ENCODE results near the gene ARHGAP30.
"Not testable (repeated sequence)": the region's sequence is repeated elsewhere in the genome, so short reads cannot be mapped to it uniquely, and the experiment has no call there.

ARHGAP30 gene

DNA sequence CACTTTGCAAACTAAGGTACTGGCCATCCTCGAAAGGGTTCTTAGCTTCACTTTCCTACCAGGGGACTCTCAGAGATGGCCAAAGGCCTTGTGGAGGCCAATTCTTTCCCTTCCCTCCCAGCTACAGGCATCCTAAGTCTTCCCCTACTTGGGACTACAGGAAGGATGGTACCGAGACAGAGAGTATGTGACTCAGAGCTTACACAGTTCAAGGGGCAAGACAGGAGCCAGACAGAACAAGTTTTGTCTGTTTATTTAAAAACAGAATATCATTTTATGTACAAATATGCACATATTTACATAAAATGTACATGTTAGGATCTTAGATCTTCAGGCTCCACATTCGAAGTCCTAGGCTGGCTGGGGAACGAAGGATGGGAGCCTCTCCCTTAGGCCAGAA lies 1.1 kb upstream of the ARHGAP30 start:
- H3K4me3 ChIP-seq (ENCODE audit: low read depth, low read length) = no peak overlapping the region
- TF ChIP-seq, protein P1, sequence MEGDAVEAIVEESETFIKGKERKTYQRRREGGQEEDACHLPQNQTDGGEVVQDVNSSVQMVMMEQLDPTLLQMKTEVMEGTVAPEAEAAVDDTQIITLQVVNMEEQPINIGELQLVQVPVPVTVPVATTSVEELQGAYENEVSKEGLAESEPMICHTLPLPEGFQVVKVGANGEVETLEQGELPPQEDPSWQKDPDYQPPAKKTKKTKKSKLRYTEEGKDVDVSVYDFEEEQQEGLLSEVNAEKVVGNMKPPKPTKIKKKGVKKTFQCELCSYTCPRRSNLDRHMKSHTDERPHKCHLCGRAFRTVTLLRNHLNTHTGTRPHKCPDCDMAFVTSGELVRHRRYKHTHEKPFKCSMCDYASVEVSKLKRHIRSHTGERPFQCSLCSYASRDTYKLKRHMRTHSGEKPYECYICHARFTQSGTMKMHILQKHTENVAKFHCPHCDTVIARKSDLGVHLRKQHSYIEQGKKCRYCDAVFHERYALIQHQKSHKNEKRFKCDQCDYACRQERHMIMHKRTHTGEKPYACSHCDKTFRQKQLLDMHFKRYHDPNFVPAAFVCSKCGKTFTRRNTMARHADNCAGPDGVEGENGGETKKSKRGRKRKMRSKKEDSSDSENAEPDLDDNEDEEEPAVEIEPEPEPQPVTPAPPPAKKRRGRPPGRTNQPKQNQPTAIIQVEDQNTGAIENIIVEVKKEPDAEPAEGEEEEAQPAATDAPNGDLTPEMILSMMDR (IDR thresholded peaks at IDR 0.05; ENCODE audit: borderline replicate concordance, insufficient read depth, low read depth, low read length) = no peak

DNA sequence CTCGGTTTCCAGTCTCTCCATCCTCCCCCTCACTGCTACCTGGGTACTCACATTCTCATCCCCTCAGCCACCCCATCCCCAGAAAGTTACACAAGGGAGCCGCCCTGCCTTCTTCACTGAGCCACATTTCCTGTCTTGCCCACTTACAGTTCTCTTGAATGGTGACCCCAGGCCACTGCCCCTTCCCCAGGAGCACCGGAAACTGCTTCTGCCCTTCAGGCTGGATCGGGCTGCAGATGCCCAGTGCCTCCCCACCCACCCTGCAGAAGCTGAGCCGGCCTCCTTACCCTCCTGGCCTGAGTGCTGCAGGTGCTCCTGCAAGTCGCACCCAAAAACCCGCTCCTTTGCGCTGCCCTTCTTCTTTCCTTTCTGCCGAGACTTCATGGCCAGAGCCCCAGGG lies 450 bp downstream of the ARHGAP30 start:
- peak overlapping the region; percentile 98 for H3K4me3 ChIP-seq (ENCODE audit: low read depth, low read length)
- TF ChIP-seq, protein P1 (IDR thresholded peaks at IDR 0.05; ENCODE audit: borderline replicate concordance, insufficient read depth, low read depth, low read length) = no peak

DNA sequence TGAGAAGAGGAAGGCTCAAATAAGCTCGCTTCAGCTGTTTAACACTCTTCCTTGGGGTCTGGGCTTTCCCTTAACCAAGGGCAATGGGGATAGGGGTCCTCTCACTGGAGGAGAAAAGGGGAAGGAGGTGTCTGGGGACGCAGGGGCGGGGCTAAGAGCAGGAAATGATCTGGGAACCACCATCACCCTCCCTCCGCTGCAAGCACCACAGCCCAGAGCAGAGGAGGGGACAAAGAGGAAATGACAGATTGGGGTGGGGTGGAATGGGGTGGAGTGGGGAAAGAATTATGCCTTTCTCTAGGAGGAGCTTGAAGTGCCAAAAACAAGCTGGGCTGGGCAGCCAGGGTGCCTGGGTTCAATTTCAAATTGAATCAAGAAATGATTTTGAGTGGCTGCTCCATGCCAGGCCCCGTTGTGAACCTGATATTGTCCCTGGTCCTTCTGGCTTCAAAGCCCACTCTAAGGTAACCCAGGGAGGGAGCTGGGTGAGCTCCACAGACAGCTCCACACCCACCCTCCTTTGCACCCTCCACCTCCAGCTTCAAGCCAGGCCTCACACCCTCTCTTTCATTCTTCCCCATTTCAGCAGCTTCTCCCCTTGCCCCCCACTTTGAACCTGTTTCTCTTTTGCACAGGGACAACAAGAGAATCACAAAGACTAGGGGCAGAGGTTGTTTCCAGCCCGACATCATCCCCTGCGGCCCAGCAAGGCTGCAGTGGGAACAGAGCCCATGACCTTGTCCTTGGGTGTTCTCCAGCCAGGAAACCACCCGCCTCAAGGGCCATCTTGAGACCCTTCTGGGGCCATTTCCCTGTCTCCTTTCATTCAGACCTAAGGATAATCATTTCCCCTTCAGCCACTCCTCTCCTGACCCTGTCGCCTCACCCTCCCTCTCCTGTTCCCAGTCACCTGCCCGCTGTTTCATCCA lies 1.1 kb downstream of the ARHGAP30 start:
- H3K4me3 ChIP-seq (ENCODE audit: low read depth, low read length) = peak overlapping the region; percentile 98
- TF ChIP-seq, protein P1 (IDR thresholded peaks at IDR 0.05; ENCODE audit: borderline replicate concordance, insufficient read depth, low read depth, low read length) = no peak

DNA sequence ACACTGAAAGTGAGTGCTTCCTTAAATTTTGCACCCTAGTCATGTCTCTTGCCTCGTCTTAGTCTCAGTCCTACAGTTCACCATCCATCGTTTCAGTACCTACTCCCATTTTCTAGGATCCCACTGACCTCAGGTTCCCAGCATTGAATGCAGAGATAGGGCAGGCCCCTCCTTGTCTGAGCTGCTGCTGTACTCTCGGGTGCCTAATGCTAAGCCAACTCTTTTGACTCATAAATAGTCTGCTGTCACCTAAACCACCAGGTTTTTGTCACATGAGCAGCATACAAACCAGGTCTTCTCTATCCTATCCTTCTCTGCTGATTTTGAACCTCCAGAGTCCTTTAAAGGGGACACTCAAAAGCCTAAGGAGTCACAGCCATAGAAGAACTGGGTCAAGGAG lies 3.0 kb downstream of the ARHGAP30 start:
- TF ChIP-seq, protein P1 (IDR thresholded peaks at IDR 0.05; ENCODE audit: borderline replicate concordance, insufficient read depth, low read depth, low read length) = no peak
- no peak overlapping the region for H3K4me3 ChIP-seq (ENCODE audit: low read depth, low read length)

DNA sequence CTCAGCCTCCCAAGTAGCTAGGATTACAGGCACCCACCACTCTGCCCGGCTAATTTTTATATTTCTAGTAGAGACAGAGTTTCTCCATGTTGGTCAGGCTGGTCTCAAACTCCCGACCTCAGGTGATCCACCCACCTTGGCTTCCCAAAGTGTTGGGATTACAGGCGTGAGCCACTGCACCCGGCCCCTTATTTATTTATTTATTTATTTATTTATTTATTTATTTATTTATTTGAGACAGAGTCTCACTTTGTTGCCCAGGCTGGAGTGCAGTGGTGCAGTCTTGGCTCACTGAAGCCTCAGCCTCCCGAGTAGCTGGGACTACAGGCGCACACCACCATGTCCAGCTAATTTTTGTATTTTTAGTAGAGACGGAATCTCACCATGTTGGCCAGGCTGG lies 4.0 kb downstream of the ARHGAP30 start:
- not testable (repeated sequence) for H3K4me3 ChIP-seq (ENCODE audit: low read depth, low read length)

DNA sequence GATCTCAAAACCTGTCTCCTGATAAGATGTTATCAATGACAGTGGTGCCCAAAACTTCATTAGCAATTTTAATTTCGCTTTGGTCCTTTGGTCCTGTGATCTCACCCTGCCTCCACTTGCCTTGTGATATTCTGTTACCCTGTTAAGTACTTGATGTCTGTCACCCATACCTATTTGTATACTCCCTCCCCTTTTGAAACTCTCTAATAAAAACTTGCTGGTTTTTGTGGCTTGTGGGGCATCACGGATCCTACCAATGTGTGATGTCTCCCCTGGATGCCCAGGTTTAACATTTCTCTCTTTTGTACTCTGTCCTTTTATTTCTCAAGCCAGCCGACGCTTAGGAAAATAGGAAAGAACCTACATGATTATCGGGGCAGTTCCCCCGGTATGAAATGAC lies 5.8 kb downstream of the ARHGAP30 start:
- H3K4me3 ChIP-seq (ENCODE audit: low read depth, low read length) = not testable (repeated sequence)

DNA sequence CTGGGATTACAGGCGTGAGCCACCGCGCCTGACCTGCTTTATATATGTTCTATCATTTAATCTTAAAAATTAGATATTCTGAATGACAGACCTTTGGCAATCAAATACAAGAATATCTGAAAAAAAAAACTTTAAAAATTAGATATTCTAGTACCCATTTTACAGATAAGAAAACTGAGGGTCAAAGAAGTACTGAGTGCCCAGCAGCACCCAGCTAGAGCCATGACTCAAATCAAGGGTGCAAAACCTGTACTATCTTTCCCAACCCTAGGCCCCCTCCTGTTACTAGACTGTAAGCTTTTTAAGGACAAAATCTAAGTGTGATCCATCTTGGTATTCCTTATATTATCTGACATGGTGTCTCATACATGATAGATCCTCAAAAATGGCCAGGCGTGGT lies 8.3 kb downstream of the ARHGAP30 start:
- no peak overlapping the region for H3K4me3 ChIP-seq (ENCODE audit: low read depth, low read length)
- TF ChIP-seq, protein P1 (IDR thresholded peaks at IDR 0.05; ENCODE audit: borderline replicate concordance, insufficient read depth, low read depth, low read length) = no peak

DNA sequence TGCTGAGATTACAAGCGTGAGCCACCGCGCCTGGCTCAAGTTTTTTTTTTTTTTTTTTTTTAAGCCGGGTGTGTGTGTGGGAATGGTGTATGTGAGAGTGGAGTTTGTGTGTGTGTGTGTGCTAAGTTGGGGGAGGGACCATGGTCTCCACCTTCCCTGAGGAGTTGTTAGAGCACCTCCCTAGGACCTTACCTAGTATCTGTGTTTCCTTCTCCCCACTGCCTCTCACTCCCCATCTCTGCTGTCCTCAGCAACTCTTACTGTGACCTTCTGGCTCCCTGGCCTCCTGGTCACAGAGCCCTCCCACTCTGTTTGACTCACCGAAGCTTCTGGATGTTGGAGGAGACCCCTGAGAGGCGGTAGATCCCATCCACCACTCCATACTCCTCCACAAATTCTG lies 10.4 kb downstream of the ARHGAP30 start:
- no peak overlapping the region for H3K4me3 ChIP-seq (ENCODE audit: low read depth, low read length)
- TF ChIP-seq, protein P1 (IDR thresholded peaks at IDR 0.05; ENCODE audit: borderline replicate concordance, insufficient read depth, low read depth, low read length) = no peak
